DOHH2 (cell line): ENCODE data around the gene SALL3.

Experiments used
- EZH2phosphoT487 ChIP-seq: fragments of 200-600 bp; sonication (generic); IDR thresholded peaks from 2 replicates; pipeline ENCODE4 v1.6.1; 2017; ENCODE audit warnings: borderline replicate concordance, mild to moderate bottlenecking, antibody characterized with exemption, low read length, moderate library complexity, mixed read lengths
- TF ChIP-seq, protein P1 (sequence below): fragments of 200-600 bp; sonication (generic); IDR thresholded peaks from one replicate; pipeline ENCODE4 v1.5.1; 2014; ENCODE audit warnings: antibody characterized with exemption, mild to moderate bottlenecking, low read depth, low read length; ENCODE audit not compliant: poor library complexity, severe bottlenecking

DNA sequence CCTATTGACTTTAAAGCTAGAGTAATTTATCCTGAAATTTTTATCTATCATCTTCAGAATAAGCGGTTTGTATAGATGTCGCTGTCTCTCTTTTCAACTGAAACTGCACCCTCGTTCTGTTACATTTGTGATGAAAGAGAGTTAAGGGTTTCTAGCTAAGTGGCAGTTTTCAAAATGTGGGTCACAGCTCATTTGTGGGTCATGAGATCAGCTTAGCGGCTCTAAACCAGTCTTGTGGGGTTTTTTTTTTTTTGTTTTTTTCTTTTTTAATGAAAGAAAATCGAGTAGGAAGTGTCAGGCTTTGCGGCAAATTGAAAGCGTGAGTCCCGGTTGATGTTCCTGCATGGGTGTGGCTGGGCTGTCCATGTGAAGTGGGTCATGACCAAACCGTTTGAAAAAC lies 31.2 kb downstream of the SALL3 start:
- TF ChIP-seq, protein P1, sequence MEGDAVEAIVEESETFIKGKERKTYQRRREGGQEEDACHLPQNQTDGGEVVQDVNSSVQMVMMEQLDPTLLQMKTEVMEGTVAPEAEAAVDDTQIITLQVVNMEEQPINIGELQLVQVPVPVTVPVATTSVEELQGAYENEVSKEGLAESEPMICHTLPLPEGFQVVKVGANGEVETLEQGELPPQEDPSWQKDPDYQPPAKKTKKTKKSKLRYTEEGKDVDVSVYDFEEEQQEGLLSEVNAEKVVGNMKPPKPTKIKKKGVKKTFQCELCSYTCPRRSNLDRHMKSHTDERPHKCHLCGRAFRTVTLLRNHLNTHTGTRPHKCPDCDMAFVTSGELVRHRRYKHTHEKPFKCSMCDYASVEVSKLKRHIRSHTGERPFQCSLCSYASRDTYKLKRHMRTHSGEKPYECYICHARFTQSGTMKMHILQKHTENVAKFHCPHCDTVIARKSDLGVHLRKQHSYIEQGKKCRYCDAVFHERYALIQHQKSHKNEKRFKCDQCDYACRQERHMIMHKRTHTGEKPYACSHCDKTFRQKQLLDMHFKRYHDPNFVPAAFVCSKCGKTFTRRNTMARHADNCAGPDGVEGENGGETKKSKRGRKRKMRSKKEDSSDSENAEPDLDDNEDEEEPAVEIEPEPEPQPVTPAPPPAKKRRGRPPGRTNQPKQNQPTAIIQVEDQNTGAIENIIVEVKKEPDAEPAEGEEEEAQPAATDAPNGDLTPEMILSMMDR: no peak
- no peak for TF ChIP-seq EZH2phosphoT487
